GM21390 (cell line): ENCODE results near the gene GFOD2.
"Not testable (repeated sequence)": the region's sequence is repeated elsewhere in the genome, so short reads cannot be mapped to it uniquely, and the experiment has no call there.

Experiments
- ATAC-seq: cut with Tn5 transposase; IDR thresholded peaks from one replicate; pipeline ENCODE4 v1.9.1; 2021; ENCODE audit not compliant: unreplicated experiment

Gene GFOD2

GRCh38 chr16:67707210-67707609 is 11.9 kb downstream of the GFOD2 start:
- no peak for ATAC-seq

- no peak for ATAC-seq
Observed at GRCh38 chr16:67704110-67704509, 15.0 kb downstream of the GFOD2 start.

DNA sequence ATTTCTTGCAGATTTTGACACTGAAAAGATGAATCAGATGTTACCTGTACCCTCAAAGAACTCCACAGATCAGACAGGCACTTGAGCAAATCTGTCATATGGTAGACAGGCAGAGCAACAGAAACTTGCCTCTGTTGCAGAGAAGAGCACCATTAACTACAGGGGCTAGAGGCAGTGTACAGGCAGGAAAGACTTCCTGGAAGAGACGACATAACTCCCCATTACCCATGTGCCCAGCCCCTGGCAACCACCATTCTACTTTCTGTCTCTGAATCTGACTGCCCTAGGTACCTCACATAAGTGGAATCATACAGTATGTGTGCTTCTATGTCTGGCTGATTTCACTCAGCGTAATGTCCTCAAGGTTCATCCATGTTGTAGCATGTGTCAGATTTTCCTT is 15.5 kb downstream of the GFOD2 start:
- no peak for ATAC-seq

- ATAC-seq, result no peak
Observed at GRCh38 chr16:67702130-67702529, 17.0 kb downstream of the GFOD2 start.

GRCh38 chr16:67701420-67701819 is 17.7 kb downstream of the GFOD2 start:
- ATAC-seq, result no peak

DNA sequence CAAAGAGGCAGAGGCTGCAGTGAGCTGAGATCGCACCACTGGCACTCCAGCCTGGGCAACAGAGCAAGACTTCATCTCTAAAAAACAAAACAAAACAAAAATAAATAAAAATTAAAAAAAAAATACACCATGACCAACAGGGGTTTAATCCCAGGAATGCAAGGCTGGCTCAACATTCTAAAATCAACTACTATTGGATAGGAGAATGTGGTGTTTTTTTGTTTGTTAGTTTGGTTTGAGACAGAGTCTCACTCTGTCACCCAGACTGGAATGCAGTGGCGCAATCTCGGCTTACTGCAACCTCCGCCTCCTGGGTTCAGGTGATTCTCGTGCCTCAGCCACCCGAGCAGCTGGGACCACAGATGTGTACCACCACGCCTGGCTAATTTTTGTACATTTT is 19.9 kb downstream of the GFOD2 start:
- ATAC-seq, result no peak

- ATAC-seq, result no peak
Observed at GRCh38 chr16:67697422-67698185, 21.5 kb downstream of the GFOD2 start.

- no peak for ATAC-seq
Observed at GRCh38 chr16:67694611-67695010, 24.5 kb downstream of the GFOD2 start.

DNA sequence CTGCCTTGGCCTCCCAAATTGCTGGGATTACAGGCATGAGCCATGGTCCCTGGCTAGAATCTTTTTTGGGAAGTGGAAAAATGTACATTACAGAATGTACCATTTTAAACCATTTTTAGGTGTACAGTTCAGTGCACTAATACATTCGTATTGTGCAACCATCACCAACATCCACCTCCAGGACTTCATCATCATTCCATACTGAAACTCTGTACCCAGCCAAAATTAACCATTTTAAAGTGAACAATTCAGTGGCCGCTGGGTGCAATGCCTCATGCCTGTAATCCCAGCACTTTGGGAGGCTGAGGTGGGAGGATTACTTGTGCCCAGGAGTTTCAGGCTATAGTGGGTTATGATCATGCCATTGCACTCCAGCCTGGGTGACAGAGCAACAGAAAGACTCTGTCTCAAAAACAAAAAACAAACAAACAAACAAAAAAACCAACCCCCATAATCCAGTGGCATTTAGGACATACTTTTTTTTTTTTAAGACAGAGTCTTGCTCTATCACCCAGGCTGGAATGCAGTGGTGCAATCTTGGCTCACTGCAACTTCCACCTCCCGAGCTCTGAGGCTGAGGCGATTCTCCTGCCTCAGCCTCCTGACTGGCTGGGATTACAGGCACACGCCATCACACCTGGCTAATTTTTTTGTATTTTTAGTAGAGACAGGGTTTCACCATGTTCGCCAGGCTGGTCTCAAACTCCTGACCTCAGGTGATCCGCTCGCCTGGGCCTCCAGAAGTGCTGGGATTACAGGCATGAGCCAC is 25.4 kb downstream of the GFOD2 start:
- not testable (repeated sequence) for ATAC-seq

DNA sequence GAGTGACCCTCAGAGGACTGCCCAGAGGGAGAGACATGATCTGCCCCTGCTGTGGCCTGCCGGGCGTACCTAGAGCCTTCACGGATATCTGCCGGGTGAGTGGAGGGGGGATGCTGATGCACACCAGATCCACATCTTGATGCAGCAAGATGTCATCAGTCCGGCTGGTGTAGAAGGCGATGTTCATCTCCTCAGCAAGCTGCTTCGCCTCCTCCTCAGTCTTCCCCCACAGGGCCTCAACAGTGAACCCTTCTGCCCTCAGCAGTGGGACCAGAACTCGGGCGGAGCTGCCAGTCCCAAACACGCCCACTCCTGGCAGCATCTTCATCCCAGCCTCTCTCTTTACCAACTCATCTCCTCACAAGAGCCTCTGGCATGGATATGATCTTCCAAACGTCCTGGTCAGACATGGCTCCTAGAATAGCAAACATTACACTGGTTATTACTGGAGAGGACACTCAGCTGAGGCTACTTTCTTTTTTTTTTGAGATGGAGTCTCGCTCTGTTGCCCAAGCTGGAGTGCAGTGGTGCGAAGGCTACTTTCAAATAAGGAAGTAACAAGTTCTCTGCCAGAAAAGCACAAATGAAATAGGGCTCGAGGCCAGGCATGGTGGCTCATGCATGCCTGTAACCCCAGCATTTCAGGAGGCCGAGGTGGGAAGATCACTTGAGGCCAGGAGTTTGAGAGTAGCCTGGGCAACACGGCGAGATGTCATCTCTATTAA is 33.6 kb downstream of the GFOD2 start:
- ATAC-seq, result no peak

DNA sequence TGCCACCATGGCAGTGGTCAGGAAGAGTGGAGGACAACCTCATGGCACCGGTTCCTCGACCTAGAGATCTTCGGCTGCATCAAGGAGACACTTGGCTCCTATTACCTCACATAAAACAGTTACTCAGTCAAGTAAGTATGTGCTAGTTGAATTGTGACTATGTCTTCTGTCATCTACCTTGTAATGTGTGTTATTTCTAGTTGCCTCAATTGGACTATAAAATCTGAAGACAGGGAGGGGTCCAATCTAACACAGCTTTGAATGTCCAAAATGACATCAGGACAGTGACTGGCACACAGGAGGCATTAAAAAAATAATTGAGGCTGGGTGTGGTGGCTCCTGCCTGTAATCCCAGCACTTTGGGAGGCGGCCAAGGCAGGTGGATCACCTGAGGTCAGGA is 35.3 kb downstream of the GFOD2 start:
- no peak for ATAC-seq

- ATAC-seq, result no peak
Observed at GRCh38 chr16:67679935-67680897, 38.9 kb downstream of the GFOD2 start.

DNA sequence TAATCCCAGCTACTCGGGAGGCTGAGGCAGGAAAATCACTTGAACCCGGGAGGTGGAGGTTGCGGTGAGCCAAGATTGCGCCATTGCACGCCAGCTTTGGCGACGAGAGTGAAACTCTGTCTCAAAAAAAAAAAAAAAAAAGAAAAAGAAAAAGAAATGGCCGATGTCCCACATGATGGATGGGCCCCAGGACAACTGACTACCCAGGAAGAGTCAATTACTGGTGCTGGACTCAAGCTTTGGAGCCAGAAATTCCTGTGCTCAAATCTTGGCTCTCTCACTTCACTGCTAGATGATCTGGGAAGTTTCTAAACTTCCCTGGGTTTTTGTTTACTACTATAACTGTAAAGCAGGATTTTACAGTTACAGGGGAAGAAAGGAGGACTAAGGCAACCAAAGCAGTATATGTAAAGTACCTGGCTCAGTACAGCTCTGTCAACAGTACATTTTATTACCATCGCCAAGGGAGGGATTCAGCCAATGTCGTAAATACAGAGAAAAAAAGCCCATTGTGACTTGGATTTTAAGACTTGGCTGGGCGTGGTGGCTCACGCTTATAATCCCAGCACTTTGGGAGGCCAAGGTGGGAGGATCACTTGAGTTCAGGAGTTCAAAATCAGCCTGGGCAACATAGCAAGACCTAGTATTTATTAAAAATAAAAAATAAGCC is 40.6 kb downstream of the GFOD2 start:
- no peak for ATAC-seq

GRCh38 chr16:67677712-67678111 is 41.4 kb downstream of the GFOD2 start:
- no peak for ATAC-seq

GRCh38 chr16:67676939-67677338 is 42.2 kb downstream of the GFOD2 start:
- no peak for ATAC-seq

- no peak for ATAC-seq
Observed at GRCh38 chr16:67676516-67676915, 42.6 kb downstream of the GFOD2 start.

GRCh38 chr16:67675999-67676398 is 43.1 kb downstream of the GFOD2 start:
- ATAC-seq, result no peak

DNA sequence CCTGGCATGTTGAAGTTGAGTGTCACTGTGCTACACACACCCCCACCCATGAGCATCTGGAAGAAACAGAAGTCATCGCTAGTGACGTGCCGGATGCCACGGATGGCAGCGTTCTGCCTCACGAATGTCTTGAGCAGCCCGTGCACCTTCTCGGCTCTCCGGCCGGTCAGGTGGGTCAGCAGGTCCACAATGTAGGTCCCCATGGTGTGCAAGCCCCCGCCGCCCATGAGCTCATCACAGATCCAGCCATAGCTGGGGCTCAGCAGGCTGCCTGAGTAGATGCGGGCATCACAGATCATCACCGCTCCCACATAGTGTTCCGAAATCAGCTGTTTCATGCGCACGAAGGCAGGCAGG is 43.6 kb downstream of the GFOD2 start:
- ATAC-seq, result no peak

GRCh38 chr16:67674851-67675578 is 44.1 kb downstream of the GFOD2 start:
- no peak for ATAC-seq
